CD4-positive, alpha-beta T cell treated with Interleukin-6 at 100 ng/mL for 8 hours (primary cell): ENCODE data around the gene KCTD13.
"Not testable (repeated sequence)": the region's sequence is repeated elsewhere in the genome, so short reads cannot be mapped to it uniquely, and the experiment has no call there.

Source experiments
- DNase-seq: peaks from one replicate; pipeline ENCODE4 v3.0.0-alpha.2; 2020; ENCODE audit warnings: mixed read lengths, low spot score

The KCTD13 gene

GRCh38 chr16:29877266-29877961, 48.6 kb downstream of the KCTD13 start:
- DNase-seq = peak; percentile 22

- no peak for DNase-seq
Observed at GRCh38 chr16:29876594-29877249, 49.3 kb downstream of the KCTD13 start.

- DNase-seq = no peak
Observed at GRCh38 chr16:29876217-29876593, 49.8 kb downstream of the KCTD13 start.

- no peak for DNase-seq
Observed at GRCh38 chr16:29875206-29875605, 50.8 kb downstream of the KCTD13 start.

GRCh38 chr16:29873319-29873718, 52.7 kb downstream of the KCTD13 start:
- DNase-seq = no peak

GRCh38 chr16:29871822-29872546, 54.0 kb downstream of the KCTD13 start:
- DNase-seq = no peak

- DNase-seq = not testable (repeated sequence)
Observed at GRCh38 chr16:29869067-29869466, 57.0 kb downstream of the KCTD13 start.

- DNase-seq = no peak
Observed at GRCh38 chr16:29868396-29869009, 57.5 kb downstream of the KCTD13 start.

GRCh38 chr16:29864205-29864604, 61.8 kb downstream of the KCTD13 start:
- no peak for DNase-seq

GRCh38 chr16:29863669-29863984, 62.4 kb downstream of the KCTD13 start:
- DNase-seq = no peak

GRCh38 chr16:29862884-29863668, 63.0 kb downstream of the KCTD13 start, which contains the start of gene CDIPT:
TSS of gene CDIPT (minus strand) at chr16:29863226. CDS start at chr16:29862857, 369 bp downstream.
- peak; percentile 95 for DNase-seq

GRCh38 chr16:29862383-29862883, 63.6 kb downstream of the KCTD13 start:
- DNase-seq = no peak

- DNase-seq = no peak
Observed at GRCh38 chr16:29860218-29860617, 65.8 kb downstream of the KCTD13 start.

- no peak for DNase-seq
Observed at GRCh38 chr16:29858974-29859373, 67.1 kb downstream of the KCTD13 start.

GRCh38 chr16:29858149-29858849, 67.7 kb downstream of the KCTD13 start:
- no peak for DNase-seq

GRCh38 chr16:29857133-29857760, 68.8 kb downstream of the KCTD13 start:
- no peak for DNase-seq
